GM23248 (cell line): ENCODE results near the gene AREG.

Source experiments
- EZH2 ChIP-seq: fragments of 200-600 bp; sonication (generic); IDR thresholded peaks from 2 replicates; pipeline ENCODE4 v1.6.1; 2018; ENCODE audit warnings: antibody characterized with exemption, mild to moderate bottlenecking; ENCODE audit not compliant: insufficient read depth, poor library complexity, severe bottlenecking
- EZH2phosphoT487 ChIP-seq: fragments of 200-600 bp; sonication (generic); IDR thresholded peaks from 2 replicates; pipeline ENCODE4 v1.6.1; 2018; ENCODE audit warnings: antibody characterized with exemption, moderate library complexity, mild to moderate bottlenecking, low read depth; ENCODE audit not compliant: insufficient read depth

- TF ChIP-seq EZH2phosphoT487 (no peak), EZH2 (no peak)
Measured at GRCh38 chr4:74463123-74463522, 18.2 kb downstream of the AREG start.
